Activated CD8-positive, alpha-beta memory T cell treated with anti-CD3 and anti-CD28 coated beads for 4 hours (primary cell): Measurements from ENCODE around the gene ATP6V1E1.
"Not testable (repeated sequence)": the region's sequence is repeated elsewhere in the genome, so short reads cannot be mapped to it uniquely, and the experiment has no call there.

Experiments used
- DNase-seq, 2 donors: peaks; one replicate each; pipeline ENCODE4 v3.0.0-alpha.2; 2020; ENCODE audit warnings: low read depth in 2 of 2

The ATP6V1E1 gene

DNA sequence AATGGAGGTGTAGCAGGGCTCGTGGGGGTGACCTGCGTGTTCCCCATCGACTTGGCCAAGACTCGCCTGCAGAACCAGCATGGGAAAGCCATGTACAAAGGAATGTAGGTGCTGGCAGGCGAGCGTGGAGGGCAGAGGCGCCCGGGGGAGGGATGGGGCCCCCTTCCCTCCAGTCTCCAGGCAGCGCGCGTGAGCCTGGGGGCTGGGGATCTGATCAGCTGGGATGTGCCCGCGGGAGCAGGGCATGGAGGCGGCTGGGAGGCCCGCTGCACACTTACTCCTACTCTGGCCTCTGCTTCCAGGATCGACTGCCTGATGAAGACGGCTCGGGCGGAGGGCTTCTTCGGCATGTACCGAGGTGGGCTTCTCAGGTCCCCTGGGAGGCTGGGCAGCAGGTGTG is 47.5 kb downstream of the ATP6V1E1 start:
- DNase-seq = no peak

DNA sequence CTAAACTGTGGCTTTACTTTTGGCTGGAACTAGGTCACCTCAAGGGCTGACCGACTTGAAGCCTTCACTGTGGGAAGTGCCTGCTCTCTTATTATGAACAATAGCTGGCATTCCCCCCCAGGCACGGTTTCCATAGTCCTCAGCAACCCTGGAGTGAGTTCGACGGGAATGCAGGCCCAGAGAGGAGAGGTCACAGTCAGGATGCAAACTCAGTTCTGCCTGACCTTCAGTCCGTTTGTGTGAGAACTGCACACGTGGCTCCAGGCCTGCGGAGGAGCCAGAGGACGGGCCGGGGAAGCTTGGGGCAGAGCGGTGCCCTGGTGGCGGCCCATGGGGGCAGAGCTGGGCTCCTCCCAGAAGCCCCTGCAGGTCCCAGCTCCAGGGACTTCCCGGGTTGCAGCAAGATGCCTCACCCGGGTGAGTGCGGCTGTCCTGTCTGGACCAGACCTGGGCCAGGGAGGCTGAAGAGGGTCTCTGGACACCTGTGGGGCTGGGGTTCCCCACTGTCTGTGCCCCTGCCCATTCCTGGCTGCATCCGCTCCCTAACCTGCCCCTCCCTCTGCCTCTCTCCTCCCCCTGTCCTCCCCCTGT is 48.0 kb downstream of the ATP6V1E1 start:
- no peak for DNase-seq

DNA sequence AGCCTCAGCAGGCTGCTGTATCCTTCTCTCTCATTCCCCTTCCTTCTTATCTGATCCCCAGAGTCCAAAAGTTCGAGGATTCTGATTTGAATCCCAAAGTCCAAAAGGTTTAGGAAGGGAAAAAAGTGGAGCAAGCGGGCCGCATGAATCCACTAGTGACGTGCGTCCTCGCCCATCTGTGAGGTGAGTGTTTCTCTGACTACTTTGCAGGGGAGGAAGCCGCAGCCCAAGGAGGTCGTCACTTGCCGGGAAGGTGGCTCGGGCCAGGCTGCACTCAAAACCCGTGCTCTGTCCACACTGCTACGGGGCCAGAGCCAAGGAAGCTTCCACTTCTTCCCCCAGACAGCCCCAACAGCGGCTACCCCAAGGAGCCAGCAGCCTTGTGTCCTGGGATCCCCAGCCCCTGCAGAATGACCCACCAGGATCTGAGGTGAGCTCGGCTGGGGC is 49.0 kb downstream of the ATP6V1E1 start:
- no peak for DNase-seq

DNA sequence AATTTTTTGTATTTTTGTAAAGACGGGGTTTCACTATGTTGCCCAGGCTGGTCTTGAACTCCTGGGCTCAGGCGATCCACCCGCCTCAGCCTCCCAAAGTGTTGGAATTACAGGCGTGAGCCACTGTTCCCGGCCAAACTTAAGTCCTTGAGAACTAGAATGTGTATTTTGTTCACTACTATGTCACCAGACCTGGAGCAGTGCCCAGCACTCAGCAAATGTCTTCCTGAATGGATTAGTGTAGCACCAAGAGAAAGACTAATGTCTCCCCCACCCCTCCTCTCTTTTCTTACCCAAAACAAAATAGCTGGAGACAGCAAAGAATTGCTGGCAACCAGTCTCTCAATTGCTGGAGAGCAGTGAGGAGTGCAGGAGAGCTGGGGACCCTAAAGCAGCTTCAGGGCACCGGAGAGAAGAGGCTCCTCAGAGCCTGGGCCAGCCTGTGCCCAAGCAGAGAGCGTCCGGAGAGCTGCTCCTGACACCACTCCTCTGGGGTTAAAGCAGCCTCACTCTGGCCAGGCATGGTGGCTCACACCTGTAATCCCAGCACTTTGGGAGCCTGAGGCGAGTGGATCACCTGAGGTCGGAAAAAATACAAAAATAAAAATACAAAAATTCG is 50.3 kb downstream of the ATP6V1E1 start:
- no peak for DNase-seq

DNA sequence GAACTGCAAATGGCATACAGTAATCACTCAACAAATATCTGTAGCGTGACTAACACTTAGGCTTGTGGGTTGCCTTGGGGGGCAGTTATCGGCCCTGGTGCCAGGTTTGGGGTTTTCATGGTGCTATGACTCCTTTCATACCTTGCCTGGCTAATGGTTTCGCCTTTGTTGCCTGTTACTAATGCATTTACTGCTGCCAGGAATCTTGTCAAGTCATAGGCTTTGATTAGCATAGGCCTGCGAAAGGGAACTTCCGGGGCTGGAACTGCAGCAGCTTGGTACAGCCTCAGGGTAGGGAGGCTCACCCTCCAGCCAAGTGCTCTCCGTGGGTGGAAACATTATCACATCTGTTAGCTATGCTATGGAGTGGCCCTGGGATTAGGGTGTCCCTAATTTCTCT is 52.1 kb downstream of the ATP6V1E1 start:
- no peak for DNase-seq

DNA sequence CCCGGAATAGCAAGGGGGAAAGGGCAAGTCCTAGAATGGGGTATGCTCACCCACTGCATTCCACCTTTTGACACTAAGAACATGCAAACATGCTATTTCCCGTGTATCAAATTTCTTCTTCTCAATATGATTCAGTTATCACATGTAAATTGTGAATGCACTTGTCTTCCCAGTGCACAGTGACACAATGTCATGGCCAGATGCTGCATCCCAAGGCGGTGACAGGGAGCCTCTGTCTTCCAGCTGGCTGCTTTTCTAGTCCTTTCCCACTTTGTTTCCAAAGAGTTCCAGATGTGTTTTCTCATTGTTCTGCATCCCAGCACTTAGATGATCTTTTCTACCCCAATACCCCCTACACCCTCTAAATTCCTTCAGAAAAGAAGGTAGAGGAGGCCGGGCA is 52.9 kb downstream of the ATP6V1E1 start:
- no peak for DNase-seq

DNA sequence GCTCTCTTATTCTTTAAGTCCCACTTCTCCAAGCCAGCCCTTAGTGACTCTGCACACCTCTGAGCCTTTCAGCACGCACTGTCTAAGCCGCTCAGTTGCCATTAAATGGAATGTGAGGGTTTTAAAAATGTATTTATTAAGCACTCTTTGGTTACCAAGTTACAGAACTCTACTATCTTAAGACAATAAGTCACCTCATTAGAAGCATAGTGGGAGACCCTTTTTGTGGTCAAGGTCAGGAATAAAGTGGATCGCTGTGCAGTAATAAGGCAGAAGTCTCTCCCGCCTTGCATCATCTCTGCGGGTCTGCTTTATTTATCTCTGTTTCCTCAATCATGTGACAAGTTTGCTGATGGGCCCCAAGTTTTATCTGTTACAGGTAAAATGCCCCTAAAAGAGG is 53.4 kb downstream of the ATP6V1E1 start:
- no peak for DNase-seq

DNA sequence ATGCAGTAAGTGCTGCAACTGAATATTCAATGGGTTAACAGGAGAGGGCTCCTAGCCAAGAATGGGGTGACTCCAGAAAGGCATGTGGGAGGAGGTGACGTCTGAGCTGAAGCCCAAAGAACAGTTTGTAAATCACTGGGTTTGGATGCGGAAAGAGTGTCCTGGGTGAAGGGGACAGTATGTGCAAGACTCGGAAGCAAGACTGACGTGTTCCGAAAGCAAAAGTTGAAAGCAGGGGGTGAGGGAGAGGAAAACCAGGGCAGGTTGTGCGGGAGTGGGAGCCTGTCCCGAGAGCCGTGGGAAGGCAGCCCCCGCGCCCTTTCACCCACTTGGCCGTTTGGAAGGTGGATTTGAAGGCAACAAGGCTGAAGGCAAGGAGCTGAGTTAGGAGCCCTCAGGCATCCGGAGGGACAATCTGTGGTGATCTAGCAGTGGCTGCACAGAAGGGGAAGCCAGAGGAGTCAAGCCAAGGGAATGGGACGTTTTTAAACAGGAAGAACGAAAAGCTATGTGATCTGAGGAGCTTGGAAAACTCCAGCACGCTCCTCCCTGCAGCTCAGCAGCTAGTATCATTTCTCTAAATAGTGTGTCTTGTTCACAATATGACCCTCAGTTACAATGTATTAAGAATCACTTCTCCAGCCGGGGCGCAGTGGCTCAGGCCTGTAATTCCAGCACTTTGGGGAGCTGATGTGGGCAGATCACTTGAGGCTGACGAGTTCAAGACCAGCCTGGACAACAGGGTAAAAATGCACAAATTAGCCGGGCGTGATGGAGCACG is 57.5 kb downstream of the ATP6V1E1 start:
- no peak for DNase-seq

DNA sequence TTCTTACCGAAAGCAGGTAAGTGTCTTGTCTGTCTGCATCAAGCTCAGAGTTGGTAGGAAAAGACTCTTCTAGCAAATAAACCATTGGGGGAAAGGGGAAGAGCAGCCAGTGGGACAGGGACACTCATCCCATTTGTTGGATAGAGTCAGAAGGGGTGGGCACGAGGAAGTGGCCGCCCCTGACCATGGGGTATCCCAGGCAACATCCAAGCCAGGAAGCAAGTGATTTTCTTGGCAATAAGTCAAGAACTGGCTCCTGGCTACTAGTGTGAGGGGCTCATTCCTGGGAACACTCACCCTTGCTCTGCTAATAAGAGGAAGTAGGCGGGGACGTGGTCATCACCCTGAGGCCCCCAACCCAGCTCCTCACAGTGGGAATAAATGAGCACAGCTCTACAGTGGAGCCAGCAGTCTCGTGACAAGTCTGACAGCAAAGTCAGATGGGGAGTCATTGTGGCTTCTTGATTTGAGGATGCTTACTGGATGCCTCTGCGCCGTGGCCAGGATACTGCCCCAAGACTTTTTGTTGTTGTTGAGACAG is 58.5 kb downstream of the ATP6V1E1 start:
- DNase-seq = no peak

DNA sequence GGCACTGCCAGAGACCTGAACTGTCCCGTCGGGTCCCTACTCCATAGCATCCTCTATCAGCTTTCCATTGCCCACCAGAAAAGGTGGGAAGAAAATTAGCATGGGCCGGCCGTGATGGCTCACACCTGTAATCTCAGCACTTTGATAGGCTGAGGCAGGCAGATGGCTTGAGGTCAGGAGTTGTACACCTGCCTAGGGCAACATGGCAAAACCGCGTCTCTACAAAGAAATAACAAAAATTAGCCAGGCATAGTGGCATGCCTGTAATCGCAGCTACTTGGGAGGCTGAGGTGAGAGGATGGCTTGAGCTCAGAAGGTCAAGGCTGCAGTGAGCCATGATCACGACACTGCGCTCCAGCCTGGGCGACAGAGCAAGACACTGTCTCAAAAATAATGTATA is 61.8 kb downstream of the ATP6V1E1 start:
- DNase-seq = no peak

DNA sequence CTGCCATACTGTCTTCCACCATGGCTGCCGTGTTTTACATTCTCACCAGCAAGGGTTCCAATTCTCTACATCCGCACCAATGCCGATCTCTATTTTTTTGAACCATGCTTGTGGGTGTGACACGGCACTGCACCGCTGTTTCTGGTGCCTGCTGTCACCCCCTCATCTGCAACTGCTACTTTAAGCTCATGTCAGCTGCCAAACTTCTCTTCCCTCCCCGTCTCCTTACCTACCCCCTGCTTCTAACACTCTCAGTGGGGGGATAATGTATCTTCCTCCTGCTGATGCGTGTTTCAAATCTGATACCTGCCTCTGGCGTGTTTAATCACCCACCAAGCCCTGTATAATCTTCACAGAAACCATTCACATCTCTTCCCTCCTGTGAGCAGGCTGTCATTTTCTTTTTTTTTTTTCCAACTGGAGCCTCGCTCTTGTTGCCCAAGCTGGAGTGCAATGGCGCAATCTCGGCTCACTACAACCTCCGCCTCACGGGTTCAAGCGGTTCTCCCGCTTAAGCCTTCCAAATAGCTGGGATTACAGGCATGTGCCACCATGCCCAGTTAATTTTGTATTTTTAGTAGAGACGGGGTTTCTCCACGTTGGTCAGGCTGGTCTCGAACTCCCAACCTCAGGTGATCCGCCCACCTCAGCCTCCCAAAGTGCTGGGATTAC is 62.4 kb downstream of the ATP6V1E1 start:
- not testable (repeated sequence) for DNase-seq

DNA sequence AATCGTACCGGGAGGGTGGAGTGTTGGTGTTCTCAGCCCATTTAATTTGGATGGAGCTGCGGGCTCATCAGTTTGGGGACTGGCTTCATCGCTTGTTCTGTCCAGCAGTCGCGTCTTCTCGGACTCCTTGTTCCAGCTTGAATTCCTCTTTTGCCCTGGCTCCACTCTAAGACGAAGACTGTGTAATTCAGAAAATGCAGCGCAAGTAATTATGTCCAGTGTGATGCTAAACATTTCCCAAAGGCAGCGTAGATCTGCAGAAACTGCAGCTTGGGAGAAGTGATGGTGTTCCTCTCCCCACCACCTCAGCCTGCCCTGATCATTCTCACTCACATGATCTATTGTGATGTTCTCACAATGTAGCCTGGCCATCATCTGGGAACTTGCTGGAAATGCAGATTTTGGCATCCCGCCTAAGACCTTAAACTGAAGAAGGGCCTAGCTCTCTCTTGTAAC is 64.6 kb downstream of the ATP6V1E1 start:
- no peak for DNase-seq

DNA sequence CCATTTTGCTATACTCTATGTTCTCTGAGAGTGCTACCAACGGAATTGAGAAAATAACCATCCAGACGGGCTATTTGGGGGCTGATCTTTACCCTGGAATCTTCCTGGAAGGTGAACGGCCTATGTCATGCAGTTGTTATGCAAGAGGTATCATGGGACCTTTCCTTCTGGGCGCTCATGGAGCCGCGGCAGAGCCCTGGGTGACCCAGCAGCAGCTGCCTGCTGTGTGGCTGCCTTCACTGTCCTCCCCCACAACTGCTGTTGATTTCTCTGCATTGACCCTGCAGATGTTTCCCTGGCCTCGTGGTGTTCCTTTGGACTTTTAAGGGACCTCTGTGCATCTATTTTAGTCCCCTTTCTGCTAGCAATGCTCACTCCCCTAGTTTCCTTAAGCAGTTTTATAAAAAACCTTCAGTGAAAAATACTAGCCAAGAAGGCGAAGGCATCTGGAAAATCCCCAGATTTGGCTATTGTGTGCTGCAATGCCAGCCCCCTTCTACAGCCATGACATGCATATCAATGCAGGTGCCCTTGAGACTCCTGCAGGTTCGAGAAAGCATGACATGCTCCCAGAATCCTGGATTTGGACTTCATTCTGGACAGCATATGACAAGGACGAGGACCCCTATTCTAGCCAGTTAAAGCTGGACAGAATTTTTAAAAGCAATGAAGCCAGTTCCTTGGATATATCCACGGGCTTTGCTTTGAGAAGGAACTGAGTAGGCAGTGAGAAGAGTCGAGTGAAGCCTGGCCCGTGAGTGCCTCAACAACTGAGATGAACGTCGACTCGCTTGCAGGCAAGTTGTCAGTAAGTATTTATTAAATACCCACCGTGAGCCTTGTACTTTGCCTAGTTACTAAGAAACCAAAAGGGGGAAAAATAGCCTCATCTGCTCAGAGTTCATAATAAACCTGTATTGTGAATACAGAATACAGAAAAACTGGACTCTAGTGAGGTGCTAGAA is 65.4 kb downstream of the ATP6V1E1 start, which contains the start of gene SLC25A18:
TSS of gene SLC25A18 (plus strand) at position 593 of the 965 bp plus-strand sequence. CDS start 16,447 bp downstream, outside the sequence.
- no peak for DNase-seq

DNA sequence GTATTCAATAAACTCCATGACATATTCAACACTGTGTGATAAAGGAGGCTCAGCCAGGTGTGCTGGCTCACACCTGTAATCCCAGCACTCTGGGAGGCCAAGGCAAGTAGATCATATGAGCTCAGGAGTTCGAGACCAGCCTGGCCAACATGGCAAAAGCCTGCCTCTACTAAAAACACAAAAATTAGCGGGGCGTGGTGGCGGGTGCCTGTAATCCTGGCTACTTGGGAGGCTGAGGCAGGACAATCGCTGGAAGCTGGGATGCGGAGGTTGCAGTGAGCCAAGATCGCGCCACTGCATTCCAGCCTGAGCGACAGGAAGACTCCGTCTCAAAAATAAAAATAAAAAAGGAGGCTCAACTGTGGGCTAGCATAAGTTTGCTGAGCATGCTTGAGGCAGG is 69.4 kb downstream of the ATP6V1E1 start:
- DNase-seq = no peak

DNA sequence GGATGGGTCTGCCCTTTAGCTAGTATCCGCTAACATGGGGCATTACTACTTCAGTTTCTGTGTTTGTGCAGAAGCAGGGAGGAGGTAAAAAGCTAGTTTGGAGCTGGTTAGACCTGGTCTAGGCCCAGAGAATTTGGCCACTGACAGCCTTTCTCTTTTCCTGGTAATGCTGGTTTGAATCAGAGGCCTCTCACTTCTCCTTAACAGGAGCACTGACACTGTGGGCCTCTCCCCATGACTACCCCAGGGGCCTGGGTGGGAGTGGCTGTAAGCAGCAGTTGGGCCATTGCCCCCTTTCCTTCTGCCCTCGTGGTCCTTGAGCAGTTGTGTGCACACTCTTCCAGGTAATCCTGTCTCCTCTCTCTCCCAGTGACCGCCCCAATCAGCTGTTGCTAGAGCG is 73.7 kb downstream of the ATP6V1E1 start:
- no peak for DNase-seq

DNA sequence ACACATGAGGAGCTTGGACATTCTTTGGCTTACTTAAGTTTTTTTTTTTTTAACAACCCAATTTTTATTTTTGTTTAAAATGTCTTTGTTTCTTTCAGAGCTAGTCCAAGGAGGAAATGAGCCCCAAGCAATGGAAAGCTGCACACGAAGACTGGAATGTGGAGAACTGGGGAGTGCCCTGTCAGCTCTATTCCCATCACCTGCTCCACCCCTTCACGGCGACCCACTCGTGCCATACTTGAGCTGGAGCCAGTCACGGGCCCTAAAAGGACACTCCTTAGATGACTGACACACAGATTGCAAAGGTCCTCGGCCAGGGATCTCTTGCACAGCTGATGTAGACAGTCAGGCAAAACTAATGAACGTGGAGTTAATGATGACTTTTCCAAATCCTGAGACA is 75.8 kb downstream of the ATP6V1E1 start:
- no peak for DNase-seq

DNA sequence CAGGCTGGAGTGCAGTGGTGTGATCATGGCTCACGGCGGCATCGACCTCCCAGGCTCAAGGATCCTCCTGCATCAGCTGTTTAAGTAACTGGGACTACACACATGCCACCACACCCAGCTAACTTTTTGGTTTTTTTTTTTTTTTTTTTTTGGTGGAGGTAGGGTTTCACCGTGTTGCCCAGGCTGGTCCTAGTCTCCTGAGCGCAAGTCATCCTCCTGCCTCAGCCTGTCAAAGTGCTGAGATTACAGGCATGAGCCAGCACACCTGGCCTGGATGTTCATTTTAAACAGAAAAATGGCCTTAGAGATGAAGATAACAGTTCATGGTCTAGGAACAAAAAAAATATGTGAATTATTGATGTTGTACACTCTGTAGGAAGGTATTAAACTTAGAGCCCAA is 78.9 kb downstream of the ATP6V1E1 start:
- no peak for DNase-seq

DNA sequence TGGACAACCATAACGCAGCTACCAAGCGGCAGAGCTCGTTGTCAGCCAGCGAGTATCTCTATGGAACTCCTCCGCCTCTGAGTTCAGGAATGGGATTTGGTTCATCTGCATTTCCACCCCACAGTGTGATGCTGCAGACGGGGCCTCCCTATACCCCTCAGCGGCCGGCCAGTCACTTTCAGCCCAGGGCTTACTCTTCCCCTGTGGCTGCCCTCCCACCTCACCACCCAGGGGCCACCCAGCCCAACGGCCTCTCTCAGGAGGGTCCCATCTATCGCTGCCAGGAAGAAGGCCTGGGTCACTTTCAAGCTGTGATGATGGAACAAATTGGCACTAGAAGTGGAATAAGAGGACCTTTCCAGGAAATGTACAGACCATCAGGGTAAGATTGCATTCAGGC is 79.4 kb downstream of the ATP6V1E1 start:
- DNase-seq = no peak

DNA sequence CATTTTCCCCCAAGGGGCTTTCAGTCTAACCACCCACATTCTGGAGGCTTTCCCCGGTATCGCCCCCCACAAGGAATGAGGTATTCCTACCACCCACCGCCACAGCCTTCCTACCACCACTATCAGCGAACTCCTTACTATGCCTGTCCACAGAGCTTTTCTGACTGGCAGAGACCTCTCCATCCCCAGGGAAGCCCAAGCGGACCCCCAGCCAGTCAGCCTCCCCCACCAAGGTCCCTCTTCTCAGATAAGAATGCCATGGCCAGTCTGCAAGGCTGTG is 79.9 kb downstream of the ATP6V1E1 start:
- DNase-seq = no peak

DNA sequence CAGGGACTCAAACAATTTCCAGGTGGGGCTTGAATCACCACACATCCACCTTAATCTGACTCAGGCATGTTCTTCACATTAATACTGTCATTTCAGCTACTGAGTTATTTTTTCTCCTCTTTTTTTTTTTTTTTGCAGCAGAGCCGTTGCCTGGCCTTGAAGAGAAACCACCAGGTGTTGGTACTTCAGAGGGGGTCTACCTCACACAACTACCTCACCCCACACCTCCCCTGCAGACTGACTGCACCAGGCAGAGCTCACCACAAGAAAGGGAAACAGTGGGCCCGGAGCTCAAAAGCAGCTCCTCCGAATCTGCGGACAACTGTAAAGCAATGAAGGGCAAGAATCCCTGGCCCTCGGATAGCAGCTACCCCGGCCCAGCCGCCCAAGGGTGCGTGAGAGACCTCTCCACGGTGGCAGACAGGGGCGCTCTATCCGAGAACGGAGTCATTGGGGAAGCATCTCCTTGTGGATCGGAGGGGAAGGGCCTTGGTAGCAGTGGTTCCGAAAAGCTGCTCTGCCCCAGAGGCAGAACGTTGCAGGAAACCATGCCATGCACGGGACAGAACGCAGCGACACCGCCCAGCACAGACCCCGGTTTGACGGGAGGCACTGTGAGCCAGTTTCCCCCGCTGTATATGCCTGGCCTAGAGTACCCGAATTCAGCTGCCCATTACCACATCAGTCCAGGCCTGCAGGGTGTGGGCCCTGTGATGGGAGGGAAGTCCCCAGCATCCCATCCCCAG is 80.4 kb downstream of the ATP6V1E1 start:
- no peak for DNase-seq
